Stimulated activated CD4-positive, alpha-beta T cell treated with anti-CD3 and anti-CD28 coated beads, Interleukin-12 subunit alpha, Interleukin-12 subunit beta, amount 100 ng/mL, for 48 hours (primary cell): ENCODE data around the gene GPR18.

ENCODE experiments used
- DNase-seq, 3 donors: peaks; one replicate each; pipeline ENCODE4 v3.0.0-alpha.2; 2020; ENCODE audit warnings: low read depth in 2 of 3, low spot score in 1 of 3

Gene GPR18

DNA sequence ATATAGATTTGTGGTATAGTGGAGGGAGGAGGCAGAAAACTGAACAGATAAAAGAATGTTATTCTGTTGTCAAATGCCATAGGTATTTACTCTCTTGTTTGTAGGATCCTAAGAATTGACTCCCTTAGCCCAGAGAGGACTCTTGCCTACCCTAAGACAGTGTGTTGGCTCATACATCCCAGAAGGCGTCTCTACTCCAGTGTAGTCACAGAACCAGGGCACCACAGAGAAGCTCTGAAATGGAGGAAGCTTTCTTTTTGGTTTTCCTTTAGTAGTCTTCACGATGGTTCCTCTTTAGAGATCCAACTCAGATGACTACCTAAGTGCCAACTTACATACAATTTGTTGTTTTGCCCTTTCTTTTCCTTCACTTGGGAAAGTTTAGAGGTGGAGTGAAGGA, 35.0 kb upstream of the GPR18 start:
- no peak for DNase-seq

DNA sequence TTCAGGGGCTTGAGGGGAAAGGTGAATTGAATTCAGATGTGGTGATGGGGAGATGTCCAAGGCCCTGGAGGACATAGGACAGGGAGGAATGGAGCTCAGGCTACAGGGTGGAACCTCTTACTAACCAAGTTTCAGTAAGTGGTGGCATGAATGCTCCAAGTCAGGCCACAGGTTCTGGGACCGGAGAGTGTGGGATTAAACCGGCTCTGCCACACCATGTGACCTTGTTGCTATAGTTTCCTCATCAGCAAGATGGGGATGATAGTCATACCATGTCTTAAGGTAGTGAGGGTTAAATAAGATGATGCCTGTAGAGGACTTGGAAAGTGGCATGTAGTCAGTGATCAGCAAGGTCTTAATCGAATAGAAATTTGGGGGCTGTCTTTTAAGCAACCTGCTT, 32.7 kb upstream of the GPR18 start:
- no peak for DNase-seq

GRCh38 chr13:99289674-99290337, 31.6 kb upstream of the GPR18 start:
- peak in 2 of 3 donors; percentile 41 to 52 for DNase-seq

DNA sequence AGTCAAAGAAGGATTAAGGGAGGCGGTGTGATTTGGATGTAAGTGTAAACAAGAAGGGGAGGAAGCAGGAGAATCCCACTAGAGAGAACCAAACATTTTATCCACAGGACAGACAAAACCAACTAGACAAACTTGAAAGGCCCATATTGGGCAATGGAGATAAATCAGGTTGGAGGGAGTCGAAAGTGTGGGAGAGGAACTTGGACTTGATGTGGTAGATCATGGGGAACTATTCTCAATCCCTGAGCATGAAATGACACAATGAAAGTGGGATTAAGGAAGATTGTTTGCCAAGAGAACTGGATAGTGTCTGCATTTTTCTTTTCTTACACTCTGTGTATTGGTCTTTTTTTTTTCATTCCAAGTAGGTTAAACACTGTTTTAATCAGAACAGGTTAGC, 31.1 kb upstream of the GPR18 start:
- no peak for DNase-seq

DNA sequence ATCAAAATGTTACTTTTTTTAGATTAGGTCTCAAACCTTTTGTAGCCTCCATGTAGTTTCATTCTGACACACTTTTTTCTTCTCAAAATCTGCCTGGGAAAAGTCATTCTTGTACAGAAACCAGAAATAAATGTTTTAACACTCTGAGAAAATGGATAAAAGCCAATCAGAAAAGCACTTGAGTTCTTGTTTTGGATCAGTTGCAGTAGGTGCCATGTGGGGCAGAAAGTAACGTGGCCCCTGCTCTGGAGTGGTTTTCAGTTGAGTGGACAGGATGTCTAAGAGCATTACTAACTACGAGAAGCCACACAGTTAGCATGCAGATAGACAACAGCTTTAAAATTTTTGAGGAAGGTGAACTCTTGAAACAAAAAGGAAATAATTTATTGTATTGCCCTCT, 29.9 kb upstream of the GPR18 start:
- peak; percentile 51 to 71 (median 55) for DNase-seq

- no peak for DNase-seq
Observed at GRCh38 chr13:99287551-99287950, 29.4 kb upstream of the GPR18 start.

GRCh38 chr13:99285432-99286182, 27.4 kb upstream of the GPR18 start:
- no peak for DNase-seq

DNA sequence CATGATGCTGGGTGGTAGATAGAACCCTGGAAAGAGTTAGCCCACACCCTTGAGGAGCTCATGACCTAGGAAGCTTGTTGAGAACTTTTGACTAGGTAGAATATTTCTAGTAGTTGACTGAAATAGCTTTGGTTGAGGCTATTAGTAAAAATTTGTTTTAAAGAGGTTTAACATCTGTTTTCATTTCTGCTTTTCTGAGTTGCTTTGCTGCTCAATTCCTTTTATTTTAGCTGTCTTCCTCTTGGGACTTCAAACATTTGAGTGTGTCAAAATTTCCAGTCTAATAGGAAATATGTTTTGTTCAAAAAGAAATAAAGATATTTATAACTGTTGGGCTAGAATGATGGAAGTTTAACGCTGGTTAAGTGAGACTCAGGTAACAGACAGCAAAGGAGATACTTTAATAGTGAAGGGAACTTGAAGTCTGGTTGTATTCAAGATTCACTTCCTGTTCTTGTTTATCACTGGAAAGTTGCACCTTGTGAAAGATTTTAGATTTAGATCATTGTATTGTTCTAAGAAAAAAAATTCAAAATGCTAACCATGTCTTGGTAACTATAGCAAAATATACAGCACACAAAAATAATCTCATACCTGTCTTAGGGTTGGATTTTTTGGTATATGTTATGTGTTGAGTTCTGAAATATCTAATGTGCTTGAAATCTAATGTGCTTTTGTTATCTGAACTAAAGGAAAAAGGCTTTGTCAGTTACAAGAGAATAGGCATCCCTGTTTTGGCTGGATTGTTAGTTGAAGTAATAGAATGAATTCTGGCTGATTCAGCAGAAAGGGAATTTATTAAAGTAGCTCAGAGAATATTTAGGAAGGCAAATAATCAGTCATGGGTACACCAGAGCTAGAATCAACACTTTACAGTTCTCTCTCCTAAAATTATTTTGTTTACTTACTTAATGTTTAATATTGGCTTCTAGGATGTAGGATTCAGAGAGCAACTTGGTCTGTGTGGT, 24.4 kb upstream of the GPR18 start:
- DNase-seq, result no peak

GRCh38 chr13:99281811-99282263, 23.7 kb upstream of the GPR18 start:
- no peak for DNase-seq

DNA sequence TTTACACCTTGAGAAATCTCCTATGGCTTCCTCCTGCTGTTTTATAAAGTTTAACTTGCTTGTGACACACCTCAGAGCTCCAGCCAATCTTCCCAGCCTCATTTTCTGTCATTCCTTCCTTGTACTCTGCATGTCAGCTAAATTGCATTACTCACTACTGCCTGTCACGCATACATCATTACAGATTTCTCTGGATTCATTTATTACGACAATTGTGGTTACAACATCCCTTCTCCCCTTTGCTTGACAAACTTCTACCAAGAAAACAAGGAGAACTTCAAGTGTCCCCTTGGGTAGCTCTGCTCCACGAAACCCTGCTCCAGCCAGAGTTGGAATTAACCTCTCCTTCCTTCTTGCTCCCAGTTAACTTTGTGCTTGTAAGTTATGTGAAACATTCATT, 22.0 kb upstream of the GPR18 start:
- no peak for DNase-seq

DNA sequence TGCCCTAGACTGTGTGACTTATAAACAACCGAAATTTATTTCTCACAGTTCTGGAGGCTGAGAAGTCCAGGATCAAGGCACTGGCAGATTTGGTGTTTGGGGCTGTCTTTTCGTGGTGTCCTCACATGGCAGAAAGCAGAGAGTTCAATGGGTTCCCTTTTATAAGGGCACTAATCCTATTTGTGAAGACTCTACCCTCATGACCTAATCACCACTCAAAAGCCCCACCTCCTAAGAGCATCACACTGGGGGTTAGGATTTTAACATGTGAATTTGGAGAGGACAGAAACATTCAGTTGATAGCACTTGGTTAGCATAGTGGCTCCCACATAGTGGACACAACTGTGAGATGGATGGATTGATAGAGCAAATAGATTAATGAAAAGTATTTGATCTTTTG, 21.5 kb upstream of the GPR18 start:
- no peak for DNase-seq

DNA sequence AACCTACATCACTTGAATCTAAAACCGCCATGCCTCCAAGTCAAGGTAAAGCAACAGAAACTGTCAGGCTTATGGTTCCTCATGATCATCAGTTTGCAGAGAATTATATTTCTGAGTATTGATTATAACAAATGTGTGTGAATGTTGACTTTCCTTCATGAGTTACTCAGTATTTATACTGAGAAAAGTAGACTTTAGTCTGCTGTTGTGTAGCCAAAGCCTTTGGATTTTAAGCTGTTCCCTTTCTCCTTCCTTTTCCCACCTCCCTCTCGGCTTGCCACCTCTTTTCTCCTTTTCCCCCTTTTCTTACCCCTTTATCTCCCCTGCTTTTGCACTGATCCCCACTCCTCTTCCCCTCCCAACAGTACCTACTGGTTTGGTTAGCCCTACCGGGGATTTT, 20.7 kb upstream of the GPR18 start:
- no peak for DNase-seq

GRCh38 chr13:99278200-99278599, 20.0 kb upstream of the GPR18 start:
- DNase-seq, result no peak

- no peak for DNase-seq
Observed at GRCh38 chr13:99277629-99278028, 19.4 kb upstream of the GPR18 start.

- no peak for DNase-seq
Observed at GRCh38 chr13:99276706-99277105, 18.5 kb upstream of the GPR18 start.

- peak in 1 of 3 donors; percentile 23 for DNase-seq
Observed at GRCh38 chr13:99275093-99275469, 16.9 kb upstream of the GPR18 start.

DNA sequence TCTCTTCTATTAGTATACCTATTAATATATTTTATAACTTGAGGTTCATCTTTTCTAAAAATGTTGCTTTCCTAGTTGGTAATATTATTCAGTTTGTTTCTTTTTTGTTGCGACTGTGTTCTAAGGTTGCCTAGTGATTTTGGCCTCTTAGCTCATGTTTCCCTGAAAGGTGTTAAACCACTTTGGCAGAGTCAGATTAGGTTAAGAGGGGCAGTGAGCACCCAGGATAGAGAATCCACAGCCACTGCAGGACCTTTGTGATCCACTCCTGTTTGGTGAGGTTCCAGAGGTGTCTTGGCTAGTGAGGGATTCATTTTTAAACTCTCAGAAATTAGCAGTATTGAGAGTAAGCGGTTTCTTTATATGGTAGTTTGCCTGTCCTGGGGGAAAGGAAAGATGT, 14.9 kb upstream of the GPR18 start:
- no peak for DNase-seq

DNA sequence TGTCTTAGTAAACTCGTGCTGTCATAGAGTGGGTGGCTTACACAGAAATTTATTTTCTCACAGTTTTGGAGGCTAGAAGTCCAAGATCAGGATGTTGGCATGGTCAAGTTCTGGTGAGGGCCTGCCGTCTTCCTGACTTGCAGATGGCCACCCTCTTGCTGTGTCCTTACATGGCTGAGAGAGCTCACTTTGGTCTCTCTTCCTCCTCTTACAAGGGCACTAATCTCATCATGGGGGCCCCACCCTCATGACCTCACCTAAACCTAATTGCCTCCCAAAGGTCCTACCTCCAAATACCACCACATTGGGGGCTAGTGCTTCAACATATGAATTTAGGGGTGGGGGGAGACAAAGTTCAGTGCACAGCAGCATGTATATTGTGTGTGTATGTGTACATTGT, 14.3 kb upstream of the GPR18 start:
- DNase-seq, result no peak

GRCh38 chr13:99271249-99271648, 13.1 kb upstream of the GPR18 start:
- no peak for DNase-seq

- DNase-seq, result no peak
Observed at GRCh38 chr13:99270518-99270917, 12.3 kb upstream of the GPR18 start.

DNA sequence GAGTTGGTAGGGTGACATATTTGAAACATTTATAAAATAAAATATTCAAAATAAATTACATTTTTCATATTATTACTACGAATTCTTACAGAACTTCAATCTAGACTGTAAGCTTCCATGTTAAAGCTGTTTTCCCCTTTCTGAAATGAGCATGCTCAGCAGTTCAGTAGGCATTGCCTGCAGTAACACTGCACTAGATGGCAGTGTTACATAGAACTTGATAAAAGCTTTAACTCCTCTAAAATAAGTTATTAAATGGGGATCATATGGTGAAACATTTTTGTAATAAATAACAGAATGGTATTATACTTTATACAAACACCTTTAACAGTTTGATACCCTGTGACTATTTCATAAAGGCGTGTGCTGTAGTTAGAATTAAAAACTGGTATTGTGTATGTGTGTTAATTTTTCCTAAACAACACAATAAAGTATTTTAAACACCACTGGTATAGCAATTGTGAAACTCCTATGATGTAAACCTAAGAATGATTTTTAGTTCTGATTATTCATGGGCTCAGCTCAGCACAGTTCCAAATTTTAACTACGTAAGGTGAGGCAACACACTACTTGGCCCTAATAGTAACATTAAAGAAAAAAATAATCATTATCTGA, 11.6 kb upstream of the GPR18 start:
- no peak for DNase-seq
